ENCODE results near the gene PHKB.

- TF ChIP-seq, protein P1, sequence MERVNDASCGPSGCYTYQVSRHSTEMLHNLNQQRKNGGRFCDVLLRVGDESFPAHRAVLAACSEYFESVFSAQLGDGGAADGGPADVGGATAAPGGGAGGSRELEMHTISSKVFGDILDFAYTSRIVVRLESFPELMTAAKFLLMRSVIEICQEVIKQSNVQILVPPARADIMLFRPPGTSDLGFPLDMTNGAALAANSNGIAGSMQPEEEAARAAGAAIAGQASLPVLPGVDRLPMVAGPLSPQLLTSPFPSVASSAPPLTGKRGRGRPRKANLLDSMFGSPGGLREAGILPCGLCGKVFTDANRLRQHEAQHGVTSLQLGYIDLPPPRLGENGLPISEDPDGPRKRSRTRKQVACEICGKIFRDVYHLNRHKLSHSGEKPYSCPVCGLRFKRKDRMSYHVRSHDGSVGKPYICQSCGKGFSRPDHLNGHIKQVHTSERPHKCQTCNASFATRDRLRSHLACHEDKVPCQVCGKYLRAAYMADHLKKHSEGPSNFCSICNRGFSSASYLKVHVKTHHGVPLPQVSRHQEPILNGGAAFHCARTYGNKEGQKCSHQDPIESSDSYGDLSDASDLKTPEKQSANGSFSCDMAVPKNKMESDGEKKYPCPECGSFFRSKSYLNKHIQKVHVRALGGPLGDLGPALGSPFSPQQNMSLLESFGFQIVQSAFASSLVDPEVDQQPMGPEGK (CRISPR knock-in tag; IDR thresholded peaks at IDR 0.05; ENCODE audit: borderline replicate concordance), result no peak
- TF ChIP-seq ZNF8 (CRISPR knock-in tag; IDR thresholded peaks at IDR 0.05), result no peak
Observed at GRCh38 chr16:47424846-47425245, 36.3 kb upstream of the PHKB start.

Data from SK-N-SH treated with all-trans-retinoic acid at 6 μM for 48 hours (cell line).